Mesothelial cell of epicardium (in vitro differentiated cells): ENCODE results near the gene IMP4. TPM values are rescaled to one million over a fixed set of nuclear protein-coding genes. Genes with fewer than 3 reads are reported as not detected.

Source experiments
- DNase-seq, 2 experiments: peaks; one replicate each; pipeline ENCODE4 v3.0.0; 2021; ENCODE audit warnings: low spot score in 2 of 2; ENCODE audit not compliant: unreplicated experiment in 2 of 2
- H3K27ac Mint-ChIP-seq: 2 replicates; pipeline ENCODE4 v1.8.0; 2021; ENCODE audit warnings: mixed read lengths
- H3K27me3 Mint-ChIP-seq: 2 replicates; pipeline ENCODE4 v1.8.0; 2021; ENCODE audit warnings: low read depth, mixed read lengths
- H3K36me3 Mint-ChIP-seq: 2 replicates; pipeline ENCODE4 v1.8.0; 2021; ENCODE audit warnings: mixed read lengths
- H3K4me1 Mint-ChIP-seq: 2 replicates; pipeline ENCODE4 v1.8.0; 2021; ENCODE audit warnings: mixed read lengths
- H3K4me3 Mint-ChIP-seq: 2 replicates; pipeline ENCODE4 v1.8.0; 2021; ENCODE audit warnings: mild to moderate bottlenecking, moderate library complexity, mixed read lengths
- H3K9me3 Mint-ChIP-seq: 2 replicates; pipeline ENCODE4 v1.8.0; 2021; ENCODE audit warnings: mixed read lengths
- total RNA-seq: library from RNA; stranded (reverse); gene quantifications from 3 replicates; pipeline ENCODE4 v1.2.1, GENCODE V29; 2021
- TF ChIP-seq, protein P1 (sequence below): fragments of 200-600 bp; sonication (generic); IDR thresholded peaks from one replicate; pipeline ENCODE4 v1.5.0; 2021; ENCODE audit warnings: antibody characterized with exemption; ENCODE audit not compliant: unreplicated experiment

IMP4 gene
- total RNA-seq, 1 donor from 2014 or later, result 46.9 TPM

DNA sequence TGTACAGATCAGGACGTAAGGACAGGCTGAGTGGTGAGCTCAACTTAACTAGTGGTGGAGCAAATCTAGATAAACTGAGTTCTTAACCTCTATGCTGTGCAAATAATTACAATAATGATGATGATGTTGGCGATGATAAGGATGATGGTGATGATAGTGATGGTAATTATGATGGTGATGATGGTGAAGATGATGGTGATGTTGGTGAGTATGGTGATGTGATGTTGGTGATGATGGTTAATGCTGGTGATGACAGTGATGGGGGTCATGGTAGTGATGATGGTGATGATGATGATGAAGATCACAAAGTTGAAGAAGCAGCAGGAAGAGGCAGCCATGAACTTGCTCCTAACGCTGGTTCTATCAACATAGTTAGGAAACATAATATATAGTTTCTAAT, 38.0 kb upstream of the IMP4 start:
- Mint-ChIP-seq H3K27me3 (peaks cover 53% of the 10 kb centered on the region), H3K4me3 (no peak overlapping the region), H3K9me3 (no peaks in the 10 kb centered on the region), H3K27ac (no peak overlapping the region), H3K4me1 (no peaks in the 10 kb centered on the region), H3K36me3 (no peaks in the 10 kb centered on the region)
- DNase-seq, result no peak
- TF ChIP-seq, protein P1, sequence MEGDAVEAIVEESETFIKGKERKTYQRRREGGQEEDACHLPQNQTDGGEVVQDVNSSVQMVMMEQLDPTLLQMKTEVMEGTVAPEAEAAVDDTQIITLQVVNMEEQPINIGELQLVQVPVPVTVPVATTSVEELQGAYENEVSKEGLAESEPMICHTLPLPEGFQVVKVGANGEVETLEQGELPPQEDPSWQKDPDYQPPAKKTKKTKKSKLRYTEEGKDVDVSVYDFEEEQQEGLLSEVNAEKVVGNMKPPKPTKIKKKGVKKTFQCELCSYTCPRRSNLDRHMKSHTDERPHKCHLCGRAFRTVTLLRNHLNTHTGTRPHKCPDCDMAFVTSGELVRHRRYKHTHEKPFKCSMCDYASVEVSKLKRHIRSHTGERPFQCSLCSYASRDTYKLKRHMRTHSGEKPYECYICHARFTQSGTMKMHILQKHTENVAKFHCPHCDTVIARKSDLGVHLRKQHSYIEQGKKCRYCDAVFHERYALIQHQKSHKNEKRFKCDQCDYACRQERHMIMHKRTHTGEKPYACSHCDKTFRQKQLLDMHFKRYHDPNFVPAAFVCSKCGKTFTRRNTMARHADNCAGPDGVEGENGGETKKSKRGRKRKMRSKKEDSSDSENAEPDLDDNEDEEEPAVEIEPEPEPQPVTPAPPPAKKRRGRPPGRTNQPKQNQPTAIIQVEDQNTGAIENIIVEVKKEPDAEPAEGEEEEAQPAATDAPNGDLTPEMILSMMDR, result no peak

GRCh38 chr2:130307850-130308249, 34.8 kb upstream of the IMP4 start:
- no peak overlapping the region for H3K4me3 Mint-ChIP-seq
- H3K27ac Mint-ChIP-seq, result no peak overlapping the region
- H3K9me3 Mint-ChIP-seq, result no peaks in the 10 kb centered on the region
- peaks cover 34% of the 10 kb centered on the region for H3K27me3 Mint-ChIP-seq
- DNase-seq, result no peak
- TF ChIP-seq, protein P1, result no peak
- H3K36me3 Mint-ChIP-seq, result no peaks in the 10 kb centered on the region
- H3K4me1 Mint-ChIP-seq, result no peaks in the 10 kb centered on the region

GRCh38 chr2:130310881-130311280, 31.8 kb upstream of the IMP4 start:
- Mint-ChIP-seq H3K36me3 (no peaks in the 10 kb centered on the region), H3K9me3 (no peaks in the 10 kb centered on the region), H3K4me1 (no peaks in the 10 kb centered on the region), H3K4me3 (no peak overlapping the region), H3K27ac (no peak overlapping the region), H3K27me3 (peaks cover 34% of the 10 kb centered on the region)
- TF ChIP-seq, protein P1, result no peak
- DNase-seq, result no peak

- TF ChIP-seq, protein P1, result no peak
- no peak for DNase-seq
- H3K4me1 Mint-ChIP-seq, result no peaks in the 10 kb centered on the region
- no peak overlapping the region for H3K4me3 Mint-ChIP-seq
- no peak overlapping the region for H3K27ac Mint-ChIP-seq
- no peaks in the 10 kb centered on the region for H3K9me3 Mint-ChIP-seq
- no peaks in the 10 kb centered on the region for H3K36me3 Mint-ChIP-seq
- peaks cover 11% of the 10 kb centered on the region for H3K27me3 Mint-ChIP-seq
Observed at GRCh38 chr2:130313812-130314334, 28.8 kb upstream of the IMP4 start.

DNA sequence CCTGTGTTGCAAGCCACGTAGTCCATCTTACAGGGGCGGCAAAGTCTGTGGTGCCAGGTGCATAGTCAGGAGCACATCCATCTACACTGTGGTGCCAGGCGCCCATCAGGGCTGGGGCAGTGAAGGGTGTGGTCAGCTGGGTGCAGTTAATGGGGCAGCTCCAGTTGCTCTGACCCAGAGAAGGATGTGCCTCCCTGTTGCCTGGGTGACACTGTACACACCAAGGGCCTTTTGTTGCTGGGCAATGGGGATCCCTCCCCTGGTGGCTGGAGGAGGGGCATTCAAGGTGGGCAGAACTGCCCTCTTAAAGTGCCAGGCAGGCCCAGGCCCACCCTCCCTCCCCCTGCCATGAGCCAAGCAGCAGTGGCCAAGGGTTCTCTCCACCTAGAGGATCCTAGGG, 28.3 kb upstream of the IMP4 start:
- Mint-ChIP-seq H3K4me1 (no peaks in the 10 kb centered on the region), H3K36me3 (no peaks in the 10 kb centered on the region), H3K9me3 (no peaks in the 10 kb centered on the region), H3K27ac (no peak overlapping the region), H3K4me3 (no peak overlapping the region), H3K27me3 (peaks cover 9% of the 10 kb centered on the region)
- no peak for DNase-seq
- TF ChIP-seq, protein P1, result no peak

DNA sequence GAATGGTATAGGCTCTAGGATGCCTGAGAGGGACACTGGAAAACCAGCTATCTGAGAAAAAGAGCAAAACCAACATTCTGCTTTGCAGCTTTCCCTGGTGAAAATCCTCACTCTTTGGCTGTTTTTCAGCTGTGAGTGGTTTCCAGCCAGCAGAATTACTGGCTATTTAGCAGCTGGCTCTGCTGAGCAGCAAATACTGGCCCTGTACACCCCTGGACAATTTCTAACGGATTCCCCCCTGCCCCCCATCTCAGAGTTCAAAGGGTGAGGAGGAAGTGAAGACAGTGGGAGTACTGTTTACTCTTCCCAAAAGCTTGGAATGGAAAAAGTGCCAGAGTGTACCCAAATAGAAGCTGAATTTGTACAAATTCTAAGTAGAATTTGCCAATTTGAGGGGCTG, 26.1 kb upstream of the IMP4 start:
- Mint-ChIP-seq H3K4me1 (no peaks in the 10 kb centered on the region), H3K27me3 (peaks cover 15% of the 10 kb centered on the region), H3K27ac (no peak overlapping the region), H3K9me3 (no peaks in the 10 kb centered on the region), H3K4me3 (no peak overlapping the region), H3K36me3 (no peaks in the 10 kb centered on the region)
- TF ChIP-seq, protein P1, result no peak
- no peak for DNase-seq
